Tibial artery (tissue), 4 donors: ENCODE data around the gene HSD3B2.

Source experiments
- DNase-seq, 2 donors: peaks; one replicate each; pipeline ENCODE4 v3.0.0-alpha.2; 2019
- H3K27ac ChIP-seq, 2 donors: fragments of 200-600 bp; sonication (generic) in 1 of 2; 1 replicate in 1 of 2; 2 replicates in 1 of 2; pipeline ENCODE4 v1.5.1; 2018 to 2019; ENCODE audit warnings: mild to moderate bottlenecking in 1 of 2
- H3K27me3 ChIP-seq, 2 donors: fragments of 200-600 bp; sonication (generic) in 1 of 2; one replicate each; pipeline versions ENCODE4 v1.5.1 to v1.6.0; 2016 to 2019
- H3K36me3 ChIP-seq, 3 donors: fragments of 200-600 bp; sonication (generic) in 2 of 3; one replicate each; pipeline ENCODE4 v1.5.1; 2016 to 2019; ENCODE audit warnings: mild to moderate bottlenecking in 2 of 3
- H3K4me1 ChIP-seq, 4 donors: fragments of 200-600 bp; sonication (generic) in 2 of 4; 1 replicate in 3 of 4; 2 replicates in 1 of 4; pipeline ENCODE4 v1.5.1; 2016 to 2019
- H3K4me3 ChIP-seq, 2 donors: fragments of 200-600 bp; sonication (generic) in 1 of 2; 1 replicate in 1 of 2; 2 replicates in 1 of 2; pipeline ENCODE4 v1.5.1; 2018 to 2019; ENCODE audit warnings: mild to moderate bottlenecking in 2 of 2
- H3K9me3 ChIP-seq, 3 donors: fragments of 200-600 bp; sonication (generic) in 1 of 3; one replicate each; pipeline ENCODE4 v1.5.1; 2016 to 2019
- CTCF ChIP-seq, 2 experiments: fragments of 200-600 bp in 1 of 2; fragments of 450-650 bp in 1 of 2; IDR thresholded peaks; one replicate each; pipeline ENCODE4 v1.5.1; 2017 to 2019; ENCODE audit warnings: antibody characterized with exemption in 2 of 2, mild to moderate bottlenecking in 1 of 2, moderate library complexity in 1 of 2
- intact Hi-C: fragments of 100-400 bp; cut with DNase I; formaldehyde crosslinking; loops from one replicate; pipeline ENCODE4 v1.15.0; 2023; ENCODE audit warnings: low total_unique reads

Gene HSD3B2

GRCh38 chr1:119467857-119468668 is 53.1 kb downstream of the HSD3B2 start:
- no peak overlapping the region for H3K27ac ChIP-seq
- H3K4me1 ChIP-seq: no peaks in the 10 kb centered on the region
- intact Hi-C loops: no loop called here
- TF ChIP-seq CTCF (IDR thresholded peaks at IDR 0.05): no peak
- no peaks in the 10 kb centered on the region for H3K27me3 ChIP-seq
- DNase-seq: no peak
- no peaks in the 10 kb centered on the region for H3K9me3 ChIP-seq
- no peak overlapping the region for H3K4me3 ChIP-seq
- no peaks in the 10 kb centered on the region for H3K36me3 ChIP-seq

GRCh38 chr1:119469741-119470140 is 54.8 kb downstream of the HSD3B2 start:
- H3K9me3 ChIP-seq: no peaks in the 10 kb centered on the region
- no peak for DNase-seq
- no peak overlapping the region for H3K4me3 ChIP-seq
- no peak for TF ChIP-seq CTCF (IDR thresholded peaks at IDR 0.05)
- H3K4me1 ChIP-seq: no peaks in the 10 kb centered on the region
- intact Hi-C loops: no loop called here
- no peaks in the 10 kb centered on the region for H3K36me3 ChIP-seq
- no peak overlapping the region for H3K27ac ChIP-seq
- no peaks in the 10 kb centered on the region for H3K27me3 ChIP-seq

- intact Hi-C loops: no loop called here
- DNase-seq: no peak
- no peaks in the 10 kb centered on the region for H3K4me1 ChIP-seq
- H3K36me3 ChIP-seq: no peaks in the 10 kb centered on the region
- no peak overlapping the region for H3K4me3 ChIP-seq
- no peaks in the 10 kb centered on the region for H3K27me3 ChIP-seq
- H3K27ac ChIP-seq: no peak overlapping the region
- TF ChIP-seq CTCF (IDR thresholded peaks at IDR 0.05): no peak
- H3K9me3 ChIP-seq: no peaks in the 10 kb centered on the region
Measured at GRCh38 chr1:119470377-119470776, 55.4 kb downstream of the HSD3B2 start.

- Histone ChIP-seq H3K36me3 (no peaks in the 10 kb centered on the region), H3K4me1 (no peaks in the 10 kb centered on the region), H3K9me3 (no peaks in the 10 kb centered on the region), H3K27me3 (no peaks in the 10 kb centered on the region), H3K27ac (no peak overlapping the region), H3K4me3 (no peak overlapping the region)
- intact Hi-C loops: no loop called here
- DNase-seq: no peak
- no peak for TF ChIP-seq CTCF (IDR thresholded peaks at IDR 0.05)
Measured at GRCh38 chr1:119470958-119471357, 56.0 kb downstream of the HSD3B2 start.

GRCh38 chr1:119471566-119471965 is 56.6 kb downstream of the HSD3B2 start:
- Histone ChIP-seq H3K27me3 (no peaks in the 10 kb centered on the region), H3K36me3 (no peaks in the 10 kb centered on the region), H3K4me1 (no peaks in the 10 kb centered on the region), H3K4me3 (no peak overlapping the region), H3K9me3 (no peaks in the 10 kb centered on the region), H3K27ac (no peak overlapping the region)
- TF ChIP-seq CTCF (IDR thresholded peaks at IDR 0.05): no peak
- no peak for DNase-seq
- intact Hi-C loops: no loop called here
